OCI-LY1 (cell line): ENCODE data around the gene NOD2.

ENCODE experiments used
- H2AFZ ChIP-seq: fragments of 200-600 bp; sonication (generic), shearing (Covaris generic); 2 replicates; pipeline ENCODE4 v1.6.0; 2014; ENCODE audit warnings: antibody characterized with exemption, mild to moderate bottlenecking, low read length
- H3F3A ChIP-seq: fragments of 200-600 bp; sonication (generic), shearing (Covaris generic); 2 replicates; pipeline ENCODE4 v1.6.0; 2014; ENCODE audit warnings: mild to moderate bottlenecking, antibody characterized with exemption, low read length, moderate library complexity; ENCODE audit not compliant: insufficient read depth
- H3K27ac ChIP-seq: fragments of 200-600 bp; sonication (generic); 2 replicates; pipeline ENCODE4 v1.5.1; 2014; ENCODE audit warnings: low read length, mixed run types, mild to moderate bottlenecking, low read depth; ENCODE audit not compliant: poor library complexity, severe bottlenecking
- H3K27me3 ChIP-seq: fragments of 200-600 bp; sonication (generic); 2 replicates; pipeline ENCODE4 v1.6.0; 2014; ENCODE audit warnings: antibody characterized with exemption, mild to moderate bottlenecking, low read length, moderate library complexity; ENCODE audit not compliant: insufficient read depth
- H3K36me3 ChIP-seq: fragments of 200-600 bp; sonication (generic); 2 replicates; pipeline ENCODE4 v1.6.1; 2014; ENCODE audit warnings: mild to moderate bottlenecking, antibody characterized with exemption, low read length, moderate library complexity, mixed read lengths; ENCODE audit not compliant: insufficient read depth
- H3K4me1 ChIP-seq: fragments of 200-600 bp; sonication (generic); 2 replicates; pipeline ENCODE4 v1.5.1; 2014; ENCODE audit warnings: mild to moderate bottlenecking, low read length, moderate library complexity; ENCODE audit not compliant: insufficient read depth, severe bottlenecking
- H3K4me2 ChIP-seq: fragments of 200-600 bp; sonication (generic), shearing (Covaris generic); 2 replicates; pipeline ENCODE4 v1.6.1; 2014; ENCODE audit warnings: low read length
- H3K4me3 ChIP-seq: fragments of 200-600 bp; sonication (generic); 2 replicates; pipeline ENCODE4 v1.5.1; 2014; ENCODE audit warnings: low read length, low read depth, mild to moderate bottlenecking, mixed read lengths; ENCODE audit not compliant: poor library complexity, severe bottlenecking
- H3K79me2 ChIP-seq: fragments of 200-600 bp; shearing (Covaris generic); 2 replicates; pipeline ENCODE4 v1.6.1; 2016; ENCODE audit warnings: mixed run types, low read length, mixed read lengths; ENCODE audit not compliant: insufficient read depth
- H3K9ac ChIP-seq: fragments of 200-600 bp; sonication (generic), shearing (Covaris generic); 2 replicates; pipeline ENCODE4 v1.6.1; 2014; ENCODE audit warnings: mild to moderate bottlenecking, low read length, mixed read lengths
- H3K9me2 ChIP-seq: fragments of 200-600 bp; sonication (generic), shearing (Covaris generic); 2 replicates; pipeline ENCODE4 v1.6.1; 2014; ENCODE audit warnings: low read depth, mild to moderate bottlenecking, low read length, mixed read lengths
- H3K9me3 ChIP-seq: fragments of 200-600 bp; shearing (Covaris generic); 2 replicates; pipeline ENCODE4 v1.6.1; 2014; ENCODE audit warnings: low read length, mixed read lengths
- H4K20me1 ChIP-seq: fragments of 200-600 bp; sonication (generic), shearing (Covaris generic); 2 replicates; pipeline ENCODE4 v1.6.0; 2016; ENCODE audit warnings: mild to moderate bottlenecking, low read length; ENCODE audit not compliant: insufficient read depth
- EZH2 ChIP-seq: fragments of 200-600 bp; sonication (generic), shearing (Covaris generic); IDR thresholded peaks from 2 replicates; pipeline ENCODE4 v1.8.0; 2017; ENCODE audit warnings: borderline replicate concordance, mixed run types, mild to moderate bottlenecking, antibody characterized with exemption, low read length, moderate library complexity, mixed read lengths
- TF ChIP-seq, protein P1 (sequence below): fragments of 200-600 bp; sonication (generic), shearing (Covaris generic); IDR thresholded peaks from 2 replicates; pipeline ENCODE4 v1.5.1; 2017; ENCODE audit warnings: mild to moderate bottlenecking, antibody characterized with exemption, low read length, moderate library complexity, mixed read lengths

The NOD2 gene

DNA sequence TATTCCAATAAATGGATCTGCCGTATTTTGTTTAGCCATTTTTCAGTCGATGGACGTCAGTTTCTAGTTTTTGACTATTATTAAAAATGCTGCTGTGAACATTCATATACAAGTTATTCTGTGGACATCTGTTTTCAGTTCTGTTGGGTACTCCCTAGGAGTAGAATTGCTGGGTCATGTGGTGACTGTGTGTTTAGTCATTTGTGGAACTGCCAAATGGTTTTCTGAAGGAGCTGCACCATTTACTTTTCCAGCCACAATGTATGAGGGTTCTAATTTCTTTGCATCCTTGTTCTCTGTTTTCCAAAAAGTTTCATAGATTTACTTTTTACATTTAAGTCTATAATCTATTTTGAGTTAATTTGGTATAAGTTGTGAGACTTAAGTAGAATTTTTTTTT lies 78.0 kb downstream of the NOD2 start:
- Histone ChIP-seq H3K79me2 (no peaks in the 10 kb centered on the region; the same call in 1 of the 2 replicates), H2AFZ (no peak overlapping the region)

DNA sequence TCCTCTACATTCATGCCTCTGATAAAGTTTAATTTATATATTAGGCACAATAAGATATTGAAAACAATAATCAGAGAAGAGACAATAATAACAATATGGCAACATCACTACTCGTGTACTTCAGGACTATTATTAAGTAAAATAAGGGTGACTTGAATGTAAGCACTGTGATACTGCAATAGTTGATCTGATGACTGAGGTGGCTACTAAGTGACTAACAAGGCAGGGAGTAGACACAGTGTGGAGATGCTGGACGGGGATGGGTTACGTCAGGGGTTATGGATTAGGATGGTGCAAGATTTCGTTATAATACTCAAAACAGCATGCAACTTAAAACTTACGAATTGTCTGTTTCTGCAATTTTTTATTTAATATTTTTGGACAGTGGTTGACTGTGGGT lies 81.0 kb downstream of the NOD2 start:
- H3K4me1 ChIP-seq: no peaks in the 10 kb centered on the region
- H3K4me2 ChIP-seq: no peak overlapping the region
- no peak overlapping the region for H3K9ac ChIP-seq
- no peaks in the 10 kb centered on the region for H3F3A ChIP-seq
- H3K79me2 ChIP-seq: no peaks in the 10 kb centered on the region
- TF ChIP-seq EZH2: no peak
- TF ChIP-seq, protein P1, sequence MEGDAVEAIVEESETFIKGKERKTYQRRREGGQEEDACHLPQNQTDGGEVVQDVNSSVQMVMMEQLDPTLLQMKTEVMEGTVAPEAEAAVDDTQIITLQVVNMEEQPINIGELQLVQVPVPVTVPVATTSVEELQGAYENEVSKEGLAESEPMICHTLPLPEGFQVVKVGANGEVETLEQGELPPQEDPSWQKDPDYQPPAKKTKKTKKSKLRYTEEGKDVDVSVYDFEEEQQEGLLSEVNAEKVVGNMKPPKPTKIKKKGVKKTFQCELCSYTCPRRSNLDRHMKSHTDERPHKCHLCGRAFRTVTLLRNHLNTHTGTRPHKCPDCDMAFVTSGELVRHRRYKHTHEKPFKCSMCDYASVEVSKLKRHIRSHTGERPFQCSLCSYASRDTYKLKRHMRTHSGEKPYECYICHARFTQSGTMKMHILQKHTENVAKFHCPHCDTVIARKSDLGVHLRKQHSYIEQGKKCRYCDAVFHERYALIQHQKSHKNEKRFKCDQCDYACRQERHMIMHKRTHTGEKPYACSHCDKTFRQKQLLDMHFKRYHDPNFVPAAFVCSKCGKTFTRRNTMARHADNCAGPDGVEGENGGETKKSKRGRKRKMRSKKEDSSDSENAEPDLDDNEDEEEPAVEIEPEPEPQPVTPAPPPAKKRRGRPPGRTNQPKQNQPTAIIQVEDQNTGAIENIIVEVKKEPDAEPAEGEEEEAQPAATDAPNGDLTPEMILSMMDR: no peak
- no peak overlapping the region for H3K4me3 ChIP-seq
- no peaks in the 10 kb centered on the region for H3K9me2 ChIP-seq
- H3K36me3 ChIP-seq: peaks cover 3% of the 10 kb centered on the region; the same call in 1 of the 2 replicates
- no peak overlapping the region for H3K27ac ChIP-seq
- no peak overlapping the region for H2AFZ ChIP-seq
- H4K20me1 ChIP-seq: no peaks in the 10 kb centered on the region
- H3K9me3 ChIP-seq: no peaks in the 10 kb centered on the region
- no peaks in the 10 kb centered on the region for H3K27me3 ChIP-seq

More for the DNA sequence above, 78.0 kb downstream of the NOD2 start:
- Histone ChIP-seq H3K4me3 (no peak overlapping the region), H3K27me3 (no peaks in the 10 kb centered on the region), H3K9me3 (peaks cover 3% of the 10 kb centered on the region), H3K36me3 (peaks cover 11% of the 10 kb centered on the region), H3F3A (no peaks in the 10 kb centered on the region), H3K27ac (no peak overlapping the region), H3K9me2 (no peaks in the 10 kb centered on the region), H3K4me1 (no peaks in the 10 kb centered on the region), H3K4me2 (no peak overlapping the region), H3K9ac (no peak overlapping the region), H4K20me1 (no peaks in the 10 kb centered on the region)
- TF ChIP-seq EZH2: no peak
- TF ChIP-seq, protein P1: no peak

DNA sequence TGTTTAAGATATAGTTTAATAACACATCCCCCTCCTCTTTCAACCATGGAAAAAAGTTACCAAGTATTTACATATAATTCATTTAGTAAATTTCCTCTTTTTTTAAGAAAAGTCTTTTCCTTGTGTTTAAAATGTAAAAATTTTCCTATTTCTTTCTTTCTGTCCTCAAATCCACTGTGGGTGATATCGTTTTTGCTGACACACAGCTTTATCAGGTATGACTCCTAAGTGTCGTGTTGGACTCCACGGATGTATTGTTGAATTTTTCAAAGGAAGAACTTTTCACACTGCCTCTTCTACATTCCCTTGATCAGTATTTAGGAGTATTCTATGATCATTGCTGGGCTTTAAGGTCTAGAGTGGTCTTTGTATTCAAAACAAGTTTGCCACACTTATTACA lies 81.6 kb downstream of the NOD2 start:
- Histone ChIP-seq H3K27me3 (no peaks in the 10 kb centered on the region), H3F3A (no peaks in the 10 kb centered on the region), H3K4me3 (no peak overlapping the region), H3K4me1 (no peaks in the 10 kb centered on the region), H3K9ac (no peak overlapping the region), H3K4me2 (no peak overlapping the region), H4K20me1 (no peaks in the 10 kb centered on the region), H3K79me2 (no peaks in the 10 kb centered on the region), H3K27ac (no peak overlapping the region), H2AFZ (no peak overlapping the region), H3K9me3 (no peaks in the 10 kb centered on the region), H3K9me2 (no peaks in the 10 kb centered on the region), H3K36me3 (peaks cover 9% of the 10 kb centered on the region)
- TF ChIP-seq, protein P1: no peak
- no peak for TF ChIP-seq EZH2
